Skin of body (tissue), 2 donors: ENCODE data around the gene KLK2. TPM values are rescaled to one million over a fixed set of nuclear protein-coding genes. Genes with fewer than 3 reads are reported as not detected.

Experiments
- DNase-seq: peaks from one replicate; lab custom pipeline; 2025; lab: John Stamatoyannopoulos, UW
- total RNA-seq: library from RNA; depleted of rRNA; stranded (reverse); fragments of >200 nt; gene quantifications from one replicate; pipeline ENCODE4 v1.2.3, GENCODE V29; 2014

KLK2 gene
- total RNA-seq, 1 donor from 2014 or later, result not detected

DNA sequence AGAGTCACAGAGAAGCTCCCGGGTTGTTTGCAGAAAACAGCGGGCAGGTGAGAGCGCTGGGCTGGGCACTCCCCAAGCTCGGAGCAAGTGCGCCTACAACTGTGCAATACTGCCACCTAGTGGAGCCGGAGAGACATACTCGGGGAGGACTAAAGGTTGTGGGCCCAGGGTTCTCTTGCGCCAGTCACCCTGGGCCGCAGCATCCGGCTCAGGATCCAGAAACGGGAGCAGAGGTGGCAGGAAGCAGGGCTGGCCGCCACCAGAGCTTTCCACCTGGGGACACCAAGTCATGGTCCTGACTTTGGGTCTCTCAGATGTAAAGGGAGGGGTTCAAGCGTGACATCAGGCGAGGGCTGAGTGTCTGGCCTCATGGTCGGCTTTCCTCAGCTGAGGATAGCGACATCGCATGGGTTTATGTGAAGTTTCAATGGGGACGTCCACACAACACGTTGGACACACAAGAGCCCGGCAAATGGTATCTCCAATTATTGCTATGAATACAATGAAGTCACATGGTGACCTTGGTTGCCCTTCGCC, 49.1 kb downstream of the KLK2 start:
- DNase-seq, result peak; percentile 32

DNA sequence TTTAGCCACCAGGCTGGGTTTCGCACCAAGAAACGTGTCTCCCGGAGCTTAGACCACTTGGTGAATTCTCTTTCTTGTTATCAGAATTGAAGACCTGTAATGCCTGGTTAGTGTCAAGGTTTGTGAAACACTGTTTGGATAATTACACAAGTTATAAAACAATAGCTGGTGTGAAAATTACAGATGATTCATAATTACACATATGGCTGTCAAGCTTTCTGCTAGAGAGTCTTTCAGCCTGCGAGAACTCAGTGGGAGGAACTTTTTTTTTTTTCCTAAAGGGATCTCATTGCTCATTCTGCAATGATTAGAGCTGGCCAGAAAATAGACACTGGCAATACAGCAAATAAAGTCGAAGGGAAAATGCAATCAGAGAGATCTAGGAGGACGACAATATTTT, 51.3 kb downstream of the KLK2 start:
- DNase-seq, result no peak

DNA sequence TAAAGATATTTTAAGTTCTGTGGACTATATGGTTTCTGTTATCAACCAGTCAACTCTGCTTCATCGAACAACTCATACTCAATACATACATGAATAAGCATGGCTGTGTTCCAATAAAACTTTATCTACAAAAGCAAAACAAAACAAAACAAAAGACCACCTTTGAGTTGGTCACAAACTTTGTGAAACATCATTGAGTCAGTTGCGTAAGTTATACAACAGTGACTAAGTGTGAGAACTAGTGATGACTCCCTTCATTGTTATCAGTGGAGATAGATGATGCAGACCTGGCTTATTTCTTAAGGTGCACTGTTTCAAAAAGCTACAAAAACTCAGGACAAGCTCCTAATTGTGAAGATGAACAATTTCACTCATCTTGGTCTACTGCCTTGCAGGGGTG, 52.5 kb downstream of the KLK2 start:
- no peak for DNase-seq

DNA sequence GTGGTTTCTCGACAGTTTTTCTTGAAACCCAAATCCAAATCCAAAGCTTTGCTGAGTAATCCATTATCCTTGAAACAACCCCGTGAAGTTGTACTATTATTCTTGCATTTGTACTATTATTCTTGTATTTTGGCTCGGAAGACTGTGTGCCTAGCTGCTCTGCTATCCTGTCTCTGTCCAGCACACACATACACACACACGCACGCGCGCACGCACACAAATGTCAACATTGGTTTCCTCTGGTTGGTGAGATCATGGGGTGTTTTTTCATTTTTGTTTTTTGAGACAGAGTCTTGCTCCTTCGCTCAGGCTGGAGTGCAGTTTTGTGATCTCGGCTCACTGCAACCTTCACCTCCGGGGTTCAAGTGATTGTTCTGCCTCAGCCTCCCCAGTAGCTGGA, 52.9 kb downstream of the KLK2 start:
- DNase-seq, result no peak

DNA sequence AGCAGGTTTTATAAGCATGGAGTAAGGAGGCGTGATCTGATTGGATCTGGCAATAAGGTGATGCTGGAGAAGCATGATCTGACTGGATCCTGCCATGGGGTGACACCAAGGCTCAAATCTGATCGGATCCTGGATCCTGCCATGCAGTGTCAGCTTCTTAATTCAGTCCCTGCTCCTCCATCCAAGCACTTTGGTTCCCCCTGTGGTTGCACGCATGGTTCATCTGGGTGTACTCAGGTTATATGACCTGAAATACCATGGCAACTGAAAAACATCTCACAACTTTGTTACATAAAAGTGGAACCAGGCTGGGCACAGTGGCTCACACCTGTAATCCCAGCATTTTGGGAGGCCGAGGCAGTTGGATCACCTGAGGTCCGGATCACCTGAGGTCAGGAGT, 55.6 kb downstream of the KLK2 start:
- no peak for DNase-seq

Other genes starting within 250 kb of the KLK2 start
- gene SYT3, start 233.6 kb upstream of the KLK2 start, total RNA-seq, result 0.10 TPM
- not detected for gene C19orf81, start 224.0 kb upstream of the KLK2 start, total RNA-seq
- gene SHANK1, start 153.6 kb upstream of the KLK2 start, total RNA-seq, result 2.9 TPM
- 27.2 TPM for gene CLEC11A, start 150.1 kb upstream of the KLK2 start, total RNA-seq
- gene GPR32, start 103.0 kb upstream of the KLK2 start, total RNA-seq, result not detected
- not detected for gene ACP4, start 83.0 kb upstream of the KLK2 start, total RNA-seq
- 7.9 TPM for gene KLK1, start 49.7 kb upstream of the KLK2 start, total RNA-seq
- not detected for gene KLK15, start 39.9 kb upstream of the KLK2 start, total RNA-seq
- gene KLK3, start 18.5 kb upstream of the KLK2 start, total RNA-seq, result not detected
- gene KLK4, start 38.0 kb downstream of the KLK2 start, total RNA-seq, result 0.10 TPM
- 21.0 TPM for gene KLK5, start 79.6 kb downstream of the KLK2 start, total RNA-seq
- gene KLK6, start 96.2 kb downstream of the KLK2 start, total RNA-seq, result 7.3 TPM
- gene KLK7, start 110.5 kb downstream of the KLK2 start, total RNA-seq, result 47.5 TPM
- gene KLK8, start 128.2 kb downstream of the KLK2 start, total RNA-seq, result 14.3 TPM
- 22.4 TPM for gene KLK10, start 146.3 kb downstream of the KLK2 start, total RNA-seq
- 19.5 TPM for gene KLK11, start 153.2 kb downstream of the KLK2 start, total RNA-seq
- 0.69 TPM for gene KLK12, start 161.6 kb downstream of the KLK2 start, total RNA-seq
- gene KLK13, start 191.7 kb downstream of the KLK2 start, total RNA-seq, result 4.9 TPM
- gene KLK14, start 209.4 kb downstream of the KLK2 start, total RNA-seq, result 9.5 TPM
- 2.4 TPM for gene CTU1, start 235.0 kb downstream of the KLK2 start, total RNA-seq